Heart left ventricle (tissue), 16 donors: Measurements from ENCODE around the gene NXNL2. TPM values are rescaled to one million over a fixed set of nuclear protein-coding genes. Genes with fewer than 3 reads are reported as not detected.

Experiments used
- ATAC-seq, 4 donors: fragments of 200-7000 bp; cut with Tn5 transposase; one replicate each; pipeline ENCODE4 v1.9.1; 2020 to 2022; ENCODE audit warnings: moderate library complexity in 4 of 4, mild to moderate bottlenecking in 3 of 4, moderate number of reproducible peaks in 1 of 4
- DNase-seq, 5 donors: peaks; one replicate each; pipeline ENCODE4 v3.0.0-alpha.2; 2020
- H3K27ac ChIP-seq, 12 donors: fragments of 200-600 bp; sonication (generic) in 4 of 12; one replicate each; pipeline versions ENCODE4 v1.5.0 to v1.8.0; 2016 to 2022; ENCODE audit warnings: mild to moderate bottlenecking in 2 of 12
- H3K27me3 ChIP-seq, 9 donors: fragments of 200-600 bp; sonication (generic) in 2 of 9; one replicate each; pipeline versions ENCODE4 v1.5.1 to v1.8.0; 2016 to 2022; ENCODE audit warnings: mild to moderate bottlenecking in 3 of 9
- H3K36me3 ChIP-seq, 9 donors: fragments of 200-600 bp; sonication (generic) in 2 of 9; one replicate each; pipeline versions ENCODE4 v1.5.0 to v1.8.0; 2018 to 2022; ENCODE audit warnings: mild to moderate bottlenecking in 2 of 9
- H3K4me1 ChIP-seq, 12 donors: fragments of 200-600 bp; sonication (generic) in 4 of 12; one replicate each; pipeline versions ENCODE4 v1.5.0 to v1.8.0; 2016 to 2022; ENCODE audit warnings: mild to moderate bottlenecking in 3 of 12
- H3K4me3 ChIP-seq, 12 donors: fragments of 200-600 bp; sonication (generic) in 4 of 12; one replicate each; pipeline versions ENCODE4 v1.5.0 to v1.8.0; 2017 to 2022; ENCODE audit warnings: mild to moderate bottlenecking in 9 of 12, moderate library complexity in 4 of 12
- H3K9me3 ChIP-seq, 12 donors: fragments of 200-600 bp; sonication (generic) in 4 of 12; one replicate each; pipeline versions ENCODE4 v1.5.0 to v1.8.0; 2016 to 2022; ENCODE audit warnings: mild to moderate bottlenecking in 1 of 12
- CTCF ChIP-seq, 12 donors: fragments of 200-600 bp; sonication (generic) in 4 of 12; IDR thresholded peaks; one replicate each; pipeline versions ENCODE4 v1.5.0 to v1.8.0; 2018 to 2022; ENCODE audit warnings: antibody characterized with exemption in 12 of 12, mild to moderate bottlenecking in 5 of 12
- POLR2A ChIP-seq, 2 donors: fragments of 450-650 bp; IDR thresholded peaks; one replicate each; pipeline ENCODE4 v1.6.1; 2017; ENCODE audit warnings: antibody characterized with exemption in 2 of 2, mild to moderate bottlenecking in 2 of 2, moderate library complexity in 2 of 2
- WGBS, 4 donors: extraction: QIAGEN DNeasy Blood & Tissue Kit in 2 of 4; methylation state at CpG; one replicate each; pipeline versions ENCODE4 v1.1.5 to v1.1.7; 2013 to 2018; 5-methylcytosine and 5-hydroxymethylcytosine counted together
- intact Hi-C, 10 donors: fragments of 100-400 bp; cut with DNase I; formaldehyde crosslinking; loops; one replicate each; pipeline versions ENCODE4 v1.11.1 to v1.14.2; 2022
- polyA plus RNA-seq, 2 donors: library from polyadenylated mRNA; stranded (reverse); fragments of 200-250 nt; gene quantifications; one replicate each; pipeline ENCODE4 v1.2.3, GENCODE V29; 2013
- total RNA-seq, 9 donors: library from RNA; depleted of rRNA in 2 of 9; stranded (reverse); fragments of >200 nt in 2 of 9; fragmentation: NEBNext Ultra II Directional in 3 of 9; extraction: Animal tissue kit (Norgen Biotek cat#: 25700) in 3 of 9; gene quantifications; one replicate each; pipeline versions ENCODE4 v1.1.0 to v1.2.4, GENCODE V29; 2016 to 2023
- donor health status: ischemic (EF 13 %, LVEDD 7.1; RV severe dilation, severe dysfunction).
- donor health status: healthy with polysubstance abuse.
- donor health status: DM: no; HTN: yes; CAD: no.
- donor health status: DM: no; HTN: no; CAD: no.
- donor health status: ischemic (EF 25% LVEDD 6.9; RV normal size, moderate dysfunction).
- donor health status: ischemic (EF 25% LVEDD 5.7; RV mildly dilated, moderate dysfunction).
- donor health status: healthy.
- donor health status: DM: yes; HTN: yes; CAD: no.
- donor health status: ischemic (EF 35%, LVEDD 5.7; RV mildly dilated, moderate dysfunction).
- donor health status: nonischemic (EF 11% LVEDD 7.7; RV severe dilation, severe dysfunction).
- donor health status: DM: yes; HTN: yes; CAD: no.
- donor health status: PGD.
- donor health status: ischemic (EF 29% LVEDD 5.4; RV normal size, mild dysfunction).
- donor health status: nonischemic (EF 23%, LVEDD 6.1; RV moderate dilation, normal function).

Gene NXNL2
- total and polyA plus RNA-seq, 11 donors = 0.07 TPM; not detected in 10

GRCh38 chr9:88536023-88536324 is 996 bp downstream of the NXNL2 start:
- Histone ChIP-seq H3K27ac (peak overlapping the region in 2 of 12 donors; percentile 38 to 42), H3K4me3 (peak overlapping the region in 8 of 12 donors; percentile 30 to 58 (median 50)), H3K4me1 (peaks cover 3 to 31% (median 9%) of the 10 kb centered on the region in 12 donors), H3K27me3 (peaks cover 0 to 44% (median 20%) of the 10 kb centered on the region in 9 donors), H3K36me3 (no peaks in the 10 kb centered on the region), H3K9me3 (no peaks in the 10 kb centered on the region)
- no peak for ATAC-seq
- TF ChIP-seq CTCF (IDR thresholded peaks at IDR 0.05) = no peak
- TF ChIP-seq POLR2A (IDR thresholded peaks at IDR 0.05) = no peak
- intact Hi-C loops = loop anchor here in 1 of 10 donors (10.0 kb wide), 1 partner anchor 151 kb away; the partner anchor contains the start of gene SPIN1
- peak in 2 of 5 donors; percentile 37 to 67 for DNase-seq
- 12 to 40% (median 25%) methylated on average over 8 to 18 of the region's 18 CpGs for WGBS, 4 donors

GRCh38 chr9:88536951-88537760 is 2.2 kb downstream of the NXNL2 start:
- H3K4me3 ChIP-seq = no peak overlapping the region
- peak overlapping the region in 4 of 12 donors; percentile 13 to 42 (median 38) for H3K27ac ChIP-seq
- H3K27me3 ChIP-seq = peaks cover 0 to 40% (median 20%) of the 10 kb centered on the region in 9 donors
- TF ChIP-seq CTCF (IDR thresholded peaks at IDR 0.05) = no peak
- TF ChIP-seq POLR2A (IDR thresholded peaks at IDR 0.05) = no peak
- 63 to 71% (median 67%) methylated on average over 14 to 15 of the region's 15 CpGs for WGBS, 4 donors
- intact Hi-C loops = loop anchor here in 1 of 10 donors (10.0 kb wide), 1 partner anchor 152 kb away; the partner anchor contains the start of gene SPIN1
- peaks cover 3 to 29% (median 9%) of the 10 kb centered on the region in 12 donors for H3K4me1 ChIP-seq
- peak in 2 of 5 donors; percentile 18 to 48 for DNase-seq
- H3K36me3 ChIP-seq = no peaks in the 10 kb centered on the region
- no peak for ATAC-seq
- H3K9me3 ChIP-seq = no peaks in the 10 kb centered on the region

GRCh38 chr9:88537761-88538091 is 2.7 kb downstream of the NXNL2 start:
- intact Hi-C loops = loop anchor here in 1 of 10 donors (10.0 kb wide), 1 partner anchor 153 kb away; the partner anchor contains the start of gene SPIN1
- H3K27me3 ChIP-seq = peaks cover 0 to 40% (median 20%) of the 10 kb centered on the region in 9 donors
- WGBS, 4 donors = 17 to 29% (median 22%) methylated on average over 1 of the region's 1 CpG
- no peaks in the 10 kb centered on the region for H3K9me3 ChIP-seq
- no peak overlapping the region for H3K4me3 ChIP-seq
- H3K36me3 ChIP-seq = no peaks in the 10 kb centered on the region
- TF ChIP-seq CTCF (IDR thresholded peaks at IDR 0.05) (no peak), POLR2A (IDR thresholded peaks at IDR 0.05) (no peak)
- H3K4me1 ChIP-seq = peaks cover 3 to 25% (median 9%) of the 10 kb centered on the region in 12 donors
- DNase-seq (peak in 4 of 5 donors; percentile 26 to 80 (median 50)), ATAC-seq (peak in 3 of 4 donors; percentile 23 to 48 (median 43))
- peak overlapping the region in 3 of 12 donors; percentile 13 to 42 (median 38) for H3K27ac ChIP-seq
